HUDEP-2 (cell line): ENCODE results near the gene TENT4B.
A peak's percentile ranks its signal among the peaks of the same experiment; 100 is the strongest.

Experiments used
- DNase-seq, 76 experiments: peaks; one replicate each; lab custom pipeline; 2025; ENCODE audit not compliant: unreplicated experiment in 76 of 76; lab: John Stamatoyannopoulos, UW

TENT4B gene

DNA sequence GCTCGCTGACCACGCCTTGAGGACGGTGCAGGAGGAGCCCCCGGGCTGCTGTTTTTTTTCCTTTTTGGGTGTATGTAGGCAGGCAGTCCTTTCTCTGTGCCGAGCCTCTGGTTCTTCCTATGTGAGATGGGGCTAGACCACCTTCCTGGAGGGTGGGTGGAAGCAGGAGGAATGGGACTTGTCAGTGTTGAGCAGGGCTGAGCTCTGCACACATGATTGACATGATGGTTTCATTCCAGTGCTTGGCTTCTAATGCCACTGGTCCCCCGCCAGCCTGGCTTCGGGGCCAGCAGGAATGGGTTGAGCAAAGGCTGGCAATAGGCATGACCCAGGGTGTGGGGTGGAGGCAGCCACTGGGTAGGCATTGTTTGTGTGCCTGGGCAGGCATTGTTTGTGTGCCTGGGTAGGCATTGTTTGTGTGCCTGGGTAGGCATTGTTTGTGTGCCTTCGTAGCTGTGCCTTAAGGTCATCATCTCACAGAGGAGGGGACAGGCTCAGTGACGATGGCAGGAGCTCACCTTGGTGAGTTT lies 99.0 kb downstream of the TENT4B start:
- DNase-seq, result no peak

DNA sequence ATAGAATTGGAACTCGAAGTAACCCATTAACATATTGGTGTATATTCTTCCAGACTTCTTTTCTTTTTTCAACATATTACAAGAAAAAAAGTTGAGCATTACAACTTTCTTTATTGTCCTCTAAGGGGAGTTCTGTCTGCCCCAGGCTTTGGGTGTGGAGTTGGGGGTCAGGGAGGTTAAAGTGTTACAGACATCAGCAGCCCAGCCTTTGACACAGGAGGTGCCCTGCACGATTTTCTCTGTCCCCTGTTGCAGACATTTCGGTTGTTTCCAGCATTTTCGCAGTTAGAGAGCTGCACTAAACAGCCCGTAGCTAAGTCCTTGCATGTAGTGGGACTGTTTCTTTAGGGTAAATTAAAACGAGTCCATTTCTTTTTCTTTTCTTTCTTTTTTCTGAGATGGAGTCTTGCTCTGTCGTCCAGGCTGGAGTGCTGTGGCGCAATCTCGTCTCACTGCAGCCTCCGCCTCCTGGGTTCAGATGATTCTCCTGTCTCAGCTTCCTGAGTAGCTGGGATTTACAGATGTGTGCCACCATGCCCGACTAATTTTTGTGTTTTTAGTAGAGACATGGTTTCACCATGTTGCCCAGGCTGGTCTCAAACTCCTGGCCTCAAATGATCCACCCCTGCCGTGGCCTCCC lies 99.9 kb downstream of the TENT4B start:
- DNase-seq, result no peak

DNA sequence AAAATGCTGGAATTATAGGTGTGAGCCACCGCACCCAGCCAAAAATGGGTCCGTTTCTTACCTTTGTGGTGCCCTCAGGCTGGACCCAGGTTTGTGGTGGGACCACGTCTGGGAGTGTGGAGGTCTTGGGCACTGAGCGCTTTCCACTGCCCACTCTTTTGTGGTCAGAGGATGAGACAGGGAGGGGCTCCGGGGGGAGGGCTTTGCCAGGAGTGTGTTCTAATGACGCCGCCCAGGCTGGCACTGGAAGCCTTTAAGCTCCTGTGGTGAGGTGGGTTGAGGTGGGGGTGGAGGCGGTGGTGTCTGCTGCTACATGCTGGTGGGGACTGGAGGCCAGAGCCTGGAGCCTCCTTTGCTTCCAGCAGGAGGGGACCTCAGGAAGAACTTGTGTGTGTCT lies 100.4 kb downstream of the TENT4B start:
- peak in 24 of 76 experiments; percentile 12 to 55 (median 34) for DNase-seq

DNA sequence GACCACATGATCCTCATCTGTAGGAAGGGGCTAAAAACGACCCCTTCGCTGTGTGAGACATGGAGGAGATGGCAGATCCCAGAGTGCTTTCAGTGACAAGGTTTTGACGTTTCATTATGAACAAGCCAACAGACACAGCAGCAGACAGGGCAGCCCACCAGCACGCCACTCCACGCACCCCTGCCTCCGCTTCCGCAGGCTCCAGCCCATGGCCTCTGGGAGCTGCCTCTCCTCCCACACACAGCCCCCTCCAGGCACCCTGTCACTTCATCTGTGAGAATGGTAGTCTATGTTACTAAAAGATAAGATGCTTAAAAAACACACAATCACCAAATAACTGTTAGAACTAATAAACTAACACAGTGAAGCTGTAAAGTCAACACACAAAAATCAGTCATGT lies 101.0 kb downstream of the TENT4B start:
- peak in 17 of 76 experiments; percentile 14 to 44 (median 24) for DNase-seq

DNA sequence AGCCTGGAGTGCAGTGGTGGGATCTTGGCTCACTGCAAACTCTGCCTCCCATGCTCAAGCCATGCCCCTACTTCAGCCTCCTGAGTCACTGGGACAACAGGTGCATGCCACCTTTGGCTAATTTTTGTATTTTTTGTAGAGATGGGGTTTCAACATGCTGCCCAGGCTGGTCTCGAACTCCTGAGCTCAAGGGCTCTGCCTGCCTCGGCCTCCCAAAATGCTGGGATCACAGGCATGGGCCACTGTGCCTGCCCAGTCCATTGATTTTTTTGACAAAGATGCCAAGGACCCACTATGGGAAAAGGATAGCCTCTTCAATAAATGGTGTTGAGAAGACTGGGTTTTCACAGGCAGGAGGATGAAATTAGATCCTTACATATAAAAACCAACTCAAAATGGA lies 102.4 kb downstream of the TENT4B start:
- DNase-seq, result no peak

DNA sequence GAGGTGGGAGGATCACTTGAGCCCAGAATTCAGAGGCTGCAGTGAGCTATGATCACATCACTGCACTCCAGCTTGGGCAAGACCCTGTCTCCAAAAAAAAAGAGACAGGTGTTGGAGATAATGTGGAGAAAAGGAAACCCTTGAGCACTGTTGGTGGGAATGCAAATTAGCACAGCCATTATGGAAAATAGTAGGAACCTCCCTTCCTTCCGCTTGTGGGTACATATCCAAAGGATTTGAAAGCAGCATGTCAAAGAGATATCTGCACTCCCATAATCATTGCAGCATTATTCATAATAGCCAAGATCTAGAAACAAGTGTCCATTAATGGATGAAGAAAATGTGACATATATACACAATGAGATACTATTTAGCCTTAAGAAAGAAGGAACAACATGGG lies 103.5 kb downstream of the TENT4B start:
- DNase-seq, result no peak

DNA sequence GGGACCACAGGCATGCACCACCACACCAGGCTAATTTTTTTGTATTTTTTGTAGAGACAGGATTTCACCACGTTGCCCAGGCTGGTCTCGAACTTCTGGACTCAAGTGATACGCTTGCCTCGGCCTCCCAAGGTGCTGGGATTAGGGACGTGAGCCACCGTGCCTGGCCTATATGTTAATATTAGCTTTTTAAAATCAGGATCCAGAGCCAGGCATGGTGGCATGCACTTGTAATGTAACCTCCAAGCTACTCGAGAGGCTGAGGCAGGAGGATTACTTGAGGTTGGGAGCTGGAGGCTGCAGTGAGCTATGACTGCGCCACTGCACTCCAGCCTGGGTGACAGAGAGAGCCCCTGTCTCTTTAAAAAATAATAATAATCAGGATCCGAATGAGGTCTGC lies 104.8 kb downstream of the TENT4B start:
- no peak for DNase-seq

DNA sequence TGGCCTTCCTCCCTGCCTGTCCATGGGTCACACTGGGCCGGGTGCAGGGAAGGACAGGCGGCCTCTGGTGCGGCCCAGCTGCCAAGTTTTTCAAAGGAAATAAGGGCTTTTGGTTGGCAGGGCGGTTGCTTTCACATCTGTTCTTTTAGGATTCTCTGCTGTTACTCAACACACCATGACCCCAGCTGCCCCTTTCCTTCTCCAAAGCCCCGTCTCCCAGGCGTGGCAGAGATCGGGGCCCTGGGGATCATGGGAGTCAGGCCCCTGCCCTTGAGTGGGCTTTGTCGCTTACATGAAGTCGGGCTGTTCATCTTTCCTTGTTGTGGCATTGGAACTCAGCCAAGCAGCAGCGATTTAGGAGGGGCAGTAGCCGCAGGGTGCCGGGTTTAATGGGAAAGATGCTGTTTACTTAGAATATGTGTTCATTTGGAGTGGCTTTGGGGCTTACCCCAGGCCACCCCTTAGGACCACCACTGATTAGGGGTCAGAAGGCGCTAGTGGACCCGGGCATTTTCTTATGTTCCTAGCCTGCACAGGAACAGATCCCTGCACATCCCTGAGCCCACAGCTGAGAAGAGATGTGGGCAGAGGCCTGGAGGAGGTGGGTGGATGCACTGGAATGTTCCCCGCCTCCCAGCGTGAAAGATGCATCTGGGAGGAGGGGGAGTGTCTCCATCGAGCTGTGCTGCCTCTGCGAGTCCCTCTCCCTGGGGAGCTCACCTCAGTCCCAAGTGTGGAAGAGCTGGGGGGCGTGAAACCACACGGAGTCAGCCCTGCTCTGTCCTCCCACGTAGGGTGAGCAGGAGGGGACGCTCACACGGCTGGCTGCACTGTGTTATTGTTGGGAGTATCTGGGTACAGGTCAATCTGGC lies 106.5 kb downstream of the TENT4B start:
- DNase-seq, result no peak

DNA sequence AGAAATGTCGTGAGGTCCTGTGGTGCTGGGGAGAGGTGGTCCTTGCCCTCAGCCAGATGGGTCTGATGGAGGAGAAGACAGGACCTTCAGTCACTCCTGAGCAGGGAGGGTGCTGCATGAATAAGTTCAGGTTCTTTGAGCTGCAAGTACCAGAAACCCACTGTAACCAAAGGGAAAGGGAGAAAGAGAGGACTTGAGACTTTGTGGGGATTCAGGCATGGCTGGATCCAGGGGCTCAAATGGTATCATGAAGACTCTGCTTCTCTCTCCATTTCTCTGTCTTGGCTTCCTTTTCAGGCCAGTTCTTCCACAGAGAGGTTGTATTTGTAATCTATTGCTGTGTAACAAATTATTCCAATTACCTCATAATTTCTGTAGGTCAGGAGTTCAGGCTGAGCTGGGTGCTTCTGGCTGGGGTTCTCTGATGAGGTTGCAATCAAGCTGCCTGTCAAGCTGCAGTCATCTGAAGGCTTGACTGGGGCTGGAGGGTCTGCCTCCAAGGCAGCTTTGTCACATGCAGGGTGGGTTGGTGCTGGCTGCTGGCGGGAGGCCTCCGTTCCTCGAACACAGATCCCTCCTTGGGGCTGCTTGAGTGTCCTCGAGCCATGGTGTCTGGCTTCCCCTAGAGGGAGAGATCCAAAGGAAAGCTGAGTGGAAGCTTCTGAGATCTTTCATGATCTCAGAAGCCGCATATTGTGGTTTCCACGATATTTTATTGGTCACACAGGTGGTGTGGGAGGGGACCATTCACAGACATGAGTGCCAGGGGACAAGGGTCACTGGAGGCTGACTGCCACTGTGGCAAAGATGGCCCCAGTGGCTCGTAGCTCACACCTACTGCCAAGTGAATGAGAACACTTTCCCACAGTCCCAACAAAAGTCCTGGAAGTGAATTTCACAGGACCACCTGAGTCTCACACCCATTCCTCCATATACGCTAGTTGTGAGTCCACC lies 107.4 kb downstream of the TENT4B start:
- no peak for DNase-seq

DNA sequence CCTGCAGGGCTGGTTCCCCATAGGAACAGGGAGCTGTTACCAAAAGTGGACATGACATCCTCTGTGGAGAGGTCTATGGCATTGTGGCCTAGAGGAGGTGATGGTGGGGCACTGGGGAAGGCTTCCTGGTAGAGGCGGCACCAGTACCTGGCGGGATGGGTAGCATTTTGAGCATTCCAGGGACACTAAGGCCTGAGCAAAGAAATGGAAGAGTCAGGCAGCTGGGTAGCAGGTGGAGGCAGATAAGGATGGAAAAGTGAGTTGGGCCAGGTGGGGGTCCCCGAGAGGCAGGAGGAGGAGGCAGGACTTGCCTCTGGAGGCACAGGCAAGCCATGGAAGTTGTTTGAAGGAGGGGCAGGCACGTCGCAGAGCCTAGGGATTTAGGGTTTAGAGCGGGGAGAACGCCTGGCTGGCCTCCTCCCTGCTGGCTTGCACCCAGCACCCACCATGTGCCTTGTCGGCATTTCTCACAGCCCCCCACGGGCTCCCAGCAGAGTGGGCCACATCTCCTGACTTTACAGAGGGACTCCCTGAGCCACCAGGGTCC lies 108.1 kb downstream of the TENT4B start:
- no peak for DNase-seq

DNA sequence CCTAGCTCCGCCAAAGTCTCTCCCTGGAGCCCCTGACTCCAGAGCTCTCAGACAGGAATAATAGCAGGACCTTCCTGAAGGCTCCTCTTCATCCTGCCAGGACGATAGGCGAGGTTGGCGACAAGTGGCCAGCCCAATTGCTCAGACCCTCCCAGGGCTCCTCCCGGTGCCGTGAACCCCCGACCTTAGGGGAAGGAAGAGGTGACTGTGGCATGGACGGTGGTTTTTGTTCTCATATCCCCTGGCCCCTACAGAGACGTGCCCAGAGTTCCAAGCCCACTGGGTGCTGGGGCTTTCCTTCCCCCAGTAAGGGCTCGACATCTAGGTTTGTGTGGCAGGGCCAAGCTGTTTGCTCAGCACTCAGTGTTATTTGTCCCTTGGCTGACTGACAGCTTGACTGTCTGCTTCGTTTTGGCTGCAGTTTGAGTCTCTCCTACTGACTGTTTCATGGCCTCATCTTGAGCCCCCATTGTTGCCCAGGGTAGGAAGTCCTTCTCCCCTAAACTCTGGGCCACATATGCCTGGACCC lies 108.7 kb downstream of the TENT4B start:
- peak in 15 of 76 experiments; percentile 13 to 45 (median 26) for DNase-seq

DNA sequence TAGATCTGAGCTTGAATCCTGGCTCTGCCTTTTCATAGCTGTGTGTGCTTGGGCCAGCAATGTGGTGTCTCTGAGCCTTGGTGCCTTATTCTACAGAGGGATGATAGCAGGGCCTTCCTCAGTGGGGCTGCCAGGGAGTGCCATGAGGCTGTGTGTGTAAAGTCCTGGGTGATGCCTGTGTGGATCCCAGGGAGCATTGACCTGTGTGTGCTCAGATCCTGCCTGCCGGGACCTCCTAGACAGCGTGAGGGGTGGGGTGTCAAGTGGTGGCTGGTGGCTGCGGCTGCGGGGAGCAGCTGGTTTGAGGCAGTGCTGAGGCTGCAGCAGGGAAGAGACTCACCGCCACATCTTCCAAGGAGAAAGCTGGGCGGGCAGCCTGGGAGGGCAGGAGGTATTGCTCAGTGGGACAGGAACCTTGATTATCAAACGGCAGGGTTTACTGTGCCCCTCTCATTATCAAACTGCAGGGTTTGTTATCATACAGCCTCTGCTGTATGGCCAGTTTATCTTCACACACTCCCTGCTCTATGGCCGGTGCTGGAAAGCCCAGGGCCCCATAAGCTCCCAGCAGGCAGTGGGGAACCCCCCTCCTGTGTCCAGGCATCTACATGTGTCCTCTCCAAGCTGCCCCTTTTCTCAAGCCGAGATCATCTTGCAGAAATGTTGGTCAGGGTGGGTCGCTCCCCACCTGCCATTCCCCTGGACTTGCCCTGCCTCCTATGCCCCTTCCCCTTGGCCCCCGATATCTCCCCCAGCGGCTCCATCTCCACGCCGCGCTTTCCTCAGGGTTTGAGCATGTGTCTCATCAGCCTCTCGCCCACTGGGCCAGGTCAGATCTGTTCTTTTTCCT lies 110.2 kb downstream of the TENT4B start:
- peak; percentile 31 to 93 (median 76) for DNase-seq

DNA sequence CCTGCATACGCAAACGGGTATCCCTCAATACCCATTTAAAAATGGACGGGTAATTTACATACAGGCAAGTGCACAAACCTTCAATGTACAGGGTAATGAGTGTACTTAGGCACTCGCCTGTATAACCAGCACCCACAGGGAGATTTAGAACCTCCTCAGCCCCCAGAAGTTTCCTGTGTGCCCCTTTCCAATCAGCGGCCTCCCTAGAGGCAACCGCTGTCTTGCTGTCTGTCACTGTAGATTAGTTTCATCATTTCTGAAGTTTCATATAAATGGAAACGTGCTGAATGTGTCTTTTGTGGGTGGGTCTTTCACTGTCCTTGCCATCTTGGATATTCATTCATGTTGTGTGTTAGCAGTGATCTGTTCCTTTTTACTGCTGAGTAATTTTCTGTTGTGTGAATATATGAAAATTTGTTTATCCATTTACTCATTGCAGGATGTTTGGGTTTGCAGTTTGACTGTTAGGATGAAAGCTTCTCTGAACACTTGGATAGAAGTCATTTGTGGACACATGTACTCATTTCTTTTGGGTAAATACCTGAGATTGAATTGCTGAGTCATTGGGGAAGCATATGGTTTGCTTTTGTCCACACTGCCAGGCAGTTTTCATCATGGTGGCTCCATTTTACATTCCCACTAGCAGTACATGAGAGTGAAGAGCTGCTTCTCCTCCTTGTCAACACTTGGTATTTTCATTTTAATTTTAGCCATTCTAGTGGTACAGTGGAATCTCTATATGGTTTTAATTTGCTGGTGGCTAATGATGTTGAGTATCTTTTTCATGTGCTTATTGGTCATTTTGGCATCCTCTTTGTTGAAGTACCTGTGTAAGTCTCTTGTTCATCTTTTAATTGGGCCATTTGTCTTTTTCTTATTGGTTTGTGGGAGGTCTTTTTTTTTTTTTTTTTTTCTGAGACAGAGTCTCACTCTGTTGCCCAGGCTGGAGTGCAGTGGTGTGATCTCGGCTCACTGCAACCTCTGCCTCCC lies 111.1 kb downstream of the TENT4B start:
- DNase-seq, result peak in 17 of 76 experiments; percentile 33 to 74 (median 51)

DNA sequence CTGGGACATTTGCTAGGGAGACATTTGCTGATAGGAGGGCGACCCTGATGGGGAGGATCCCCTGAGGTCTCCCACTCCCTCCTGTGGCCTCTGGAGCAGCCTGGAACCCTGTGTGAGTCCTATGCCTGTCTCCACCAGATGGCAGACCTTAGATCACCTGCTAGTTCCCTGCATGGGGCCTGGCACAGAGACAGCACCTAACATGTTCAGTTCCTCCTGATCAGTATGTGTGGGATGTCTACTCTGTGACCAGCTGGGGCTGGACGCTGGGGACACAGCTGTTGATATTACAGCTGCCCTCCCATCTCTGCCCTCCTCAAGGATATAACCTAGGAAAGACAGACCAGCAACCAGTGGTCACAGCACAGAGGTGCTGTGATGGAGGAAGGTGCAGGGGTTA lies 112.2 kb downstream of the TENT4B start:
- peak in 66 of 76 experiments; percentile 11 to 91 (median 54) for DNase-seq

DNA sequence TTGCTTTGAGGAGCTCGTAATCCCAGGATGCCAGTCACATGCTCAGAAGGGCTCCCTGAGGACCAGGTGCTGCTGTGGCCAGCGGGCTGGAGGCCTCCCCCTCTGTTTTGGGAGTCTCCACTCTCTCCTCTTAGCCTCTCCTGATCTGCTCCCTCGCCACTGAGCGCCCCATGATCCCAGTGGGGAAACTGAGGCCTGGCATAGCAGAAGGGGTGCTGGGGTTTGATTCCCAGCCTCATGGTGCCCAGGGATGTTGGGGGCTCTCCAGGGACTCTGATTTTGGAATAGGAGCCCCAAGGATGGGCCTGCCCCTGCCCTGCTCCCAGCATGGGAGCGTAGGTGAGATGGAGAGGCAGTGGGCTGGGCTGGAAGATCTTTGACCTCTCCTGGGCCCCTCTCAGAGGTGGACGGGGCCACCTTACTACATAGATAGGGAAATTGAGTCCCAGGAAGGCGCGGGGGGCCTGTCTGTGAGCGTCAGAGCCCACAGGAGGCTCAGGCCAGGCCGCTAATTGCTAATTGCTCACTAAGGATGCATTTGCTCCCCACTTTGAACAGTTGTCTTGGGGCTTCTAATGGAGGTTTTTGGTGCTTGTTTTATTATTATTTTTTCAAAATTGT lies 112.7 kb downstream of the TENT4B start:
- no peak for DNase-seq

DNA sequence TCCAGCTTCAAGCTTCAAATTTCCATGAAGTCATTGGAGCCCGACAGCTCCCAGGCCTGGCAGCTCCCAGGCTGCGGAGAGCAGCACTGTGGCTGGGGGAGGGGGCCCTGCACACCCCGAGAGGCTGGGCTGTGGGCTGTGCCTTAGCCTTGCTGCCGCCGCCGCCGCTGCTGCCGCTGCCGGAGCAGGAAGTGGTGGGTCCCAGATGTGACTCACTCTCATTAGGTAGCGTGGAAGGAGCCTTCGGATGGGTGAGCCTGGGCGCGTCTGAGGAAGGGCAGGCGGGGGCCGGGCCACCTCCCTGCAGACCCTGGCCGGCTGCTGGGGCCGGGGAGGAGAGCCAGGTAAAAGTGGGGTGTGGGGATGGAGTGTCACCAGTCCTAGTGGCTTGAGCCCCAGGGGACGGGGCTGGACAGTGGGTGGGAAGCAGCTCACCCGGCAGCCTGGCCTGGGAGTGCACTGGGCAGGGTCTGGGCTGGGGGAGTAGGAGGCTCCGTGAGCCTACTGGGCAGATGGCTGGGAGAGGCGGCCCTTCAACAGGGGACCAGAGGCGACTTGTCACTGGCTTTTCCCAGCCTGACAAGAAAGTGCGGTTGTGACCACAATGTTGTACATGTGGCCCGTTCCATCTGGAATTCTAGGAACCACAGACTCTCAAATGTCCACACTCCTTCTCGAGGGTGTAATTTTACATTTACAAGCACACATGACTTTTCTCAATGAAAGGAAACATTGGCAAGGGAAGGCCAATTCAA lies 113.4 kb downstream of the TENT4B start, which contains the start of gene ADCY7:
Gene ADCY7, plus strand, starts transcription at position 215 of the 755 bp plus-strand sequence. CDS start 21,629 bp downstream, outside the sequence.
- DNase-seq, result peak in 70 of 76 experiments; percentile 26 to 86 (median 71)
